ENCODE data around the gene NFXL1. TPM values are rescaled to one million over a fixed set of nuclear protein-coding genes. Genes with fewer than 3 reads are reported as not detected.

The NFXL1 gene
- total RNA-seq, 2 donors from 2014 or later = 9.9 to 14.6 TPM

GRCh38 chr4:47838445-47838844 is 75.9 kb downstream of the NFXL1 start:
- no peak for DNase-seq (ENCODE audit: low spot score)
- intact Hi-C loops (cut with DNase I) = no loop called here

DNA sequence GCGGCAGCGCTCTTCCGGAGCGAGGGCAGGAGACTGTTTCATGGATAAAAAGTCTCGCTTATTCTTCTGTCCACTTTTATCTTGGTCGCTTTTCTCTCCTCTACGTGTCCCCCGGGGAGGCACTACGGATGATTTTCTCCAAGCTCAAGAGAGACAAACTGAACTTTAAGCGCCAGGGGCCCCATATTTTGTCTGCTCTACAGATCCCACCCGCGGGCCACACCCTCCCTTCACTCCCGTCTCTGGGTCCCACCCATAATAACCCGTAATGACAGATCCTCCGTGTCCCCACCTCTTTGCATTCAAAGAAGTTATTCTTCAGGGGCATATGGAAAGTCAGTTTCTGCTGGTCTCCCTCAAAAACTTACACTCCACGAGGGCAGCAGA is 76.5 kb downstream of the NFXL1 start, which contains the start of gene CORIN:
Gene CORIN, minus strand, starts transcription at position 160 of the 387 bp plus-strand sequence. Its CDS starts 118 bp downstream, at position 42.
- no peak for DNase-seq (ENCODE audit: low spot score)
- intact Hi-C loops (cut with DNase I) = no loop called here

- intact Hi-C loops (cut with DNase I) = no loop called here
These were observed 77.1 kb downstream of the NFXL1 start for GRCh38 chr4:47837094-47837907.

DNA sequence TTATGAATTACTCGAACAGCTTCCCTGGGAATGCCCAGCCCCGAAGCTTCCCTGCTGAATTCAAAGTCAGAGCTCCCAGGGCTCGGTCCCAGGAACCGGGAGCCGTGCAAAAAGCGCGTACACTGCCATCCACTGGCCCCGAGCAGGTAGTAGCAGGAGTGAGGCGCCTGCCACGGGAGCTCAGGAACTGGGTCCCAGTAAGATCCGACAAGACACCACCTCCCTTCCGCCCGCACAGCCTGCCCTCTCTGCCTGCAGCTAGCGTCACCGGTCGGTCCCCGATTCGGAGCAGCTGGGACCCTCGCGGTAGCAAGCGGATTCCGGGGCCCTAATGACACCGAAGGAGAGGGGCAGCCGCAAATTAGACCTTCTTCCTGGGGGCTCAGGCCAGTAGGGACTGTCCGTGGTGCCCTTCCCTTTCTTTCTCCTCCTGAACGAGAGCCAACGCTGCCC is 77.7 kb downstream of the NFXL1 start:
- DNase-seq (ENCODE audit: low spot score) = peak; percentile 92
- intact Hi-C loops (cut with DNase I) = no loop called here

More at GRCh38 chr4:47837094-47837907, 77.1 kb downstream of the NFXL1 start:
- DNase-seq (ENCODE audit: low spot score) = peak; percentile 83

- intact Hi-C loops (cut with DNase I) = no loop called here
- DNase-seq (ENCODE audit: low spot score) = no peak
These were observed 78.9 kb downstream of the NFXL1 start for GRCh38 chr4:47835494-47835893.

GRCh38 chr4:47831026-47831679 is 83.2 kb downstream of the NFXL1 start:
- no peak for DNase-seq (ENCODE audit: low spot score)
- intact Hi-C loops (cut with DNase I) = no loop called here

DNA sequence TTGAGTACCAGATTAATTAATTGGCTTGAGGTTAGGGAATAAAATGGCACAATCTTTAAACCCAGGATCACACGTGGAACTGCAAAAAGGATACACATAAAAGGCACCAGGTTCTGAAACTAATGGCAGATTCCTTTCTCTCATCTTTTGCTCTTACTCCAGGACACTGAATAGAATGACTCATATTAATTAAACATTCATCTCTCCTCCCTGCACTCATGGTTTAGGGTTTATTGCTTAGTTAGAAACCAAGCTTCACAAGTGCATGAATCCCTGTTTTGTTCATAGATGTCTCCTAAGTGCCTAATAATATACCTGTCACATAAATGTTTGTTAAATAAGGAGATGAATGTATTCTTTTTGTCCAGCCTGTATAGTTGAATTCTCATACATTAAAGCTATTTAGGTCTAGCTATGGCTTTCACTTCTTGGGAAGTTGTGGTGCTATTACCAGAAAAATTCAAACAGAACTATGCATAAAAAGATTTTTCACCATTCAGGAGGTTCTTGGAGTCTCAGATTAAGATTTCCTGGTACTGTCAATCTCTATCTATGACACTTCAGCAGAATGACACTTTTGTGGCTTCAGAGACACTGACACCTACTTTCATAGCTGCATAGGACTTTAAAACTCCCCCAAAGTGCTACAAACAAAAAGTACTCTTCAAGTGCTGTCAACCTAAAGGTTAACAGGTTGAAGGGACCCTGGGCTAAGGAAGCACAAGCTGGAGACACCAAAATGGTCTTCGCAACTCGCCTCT is 83.9 kb downstream of the NFXL1 start:
- intact Hi-C loops (cut with DNase I) = no loop called here
- DNase-seq (ENCODE audit: low spot score) = no peak

GRCh38 chr4:47829438-47829837 is 84.9 kb downstream of the NFXL1 start:
- no peak for DNase-seq (ENCODE audit: low spot score)
- intact Hi-C loops (cut with DNase I) = no loop called here

DNA sequence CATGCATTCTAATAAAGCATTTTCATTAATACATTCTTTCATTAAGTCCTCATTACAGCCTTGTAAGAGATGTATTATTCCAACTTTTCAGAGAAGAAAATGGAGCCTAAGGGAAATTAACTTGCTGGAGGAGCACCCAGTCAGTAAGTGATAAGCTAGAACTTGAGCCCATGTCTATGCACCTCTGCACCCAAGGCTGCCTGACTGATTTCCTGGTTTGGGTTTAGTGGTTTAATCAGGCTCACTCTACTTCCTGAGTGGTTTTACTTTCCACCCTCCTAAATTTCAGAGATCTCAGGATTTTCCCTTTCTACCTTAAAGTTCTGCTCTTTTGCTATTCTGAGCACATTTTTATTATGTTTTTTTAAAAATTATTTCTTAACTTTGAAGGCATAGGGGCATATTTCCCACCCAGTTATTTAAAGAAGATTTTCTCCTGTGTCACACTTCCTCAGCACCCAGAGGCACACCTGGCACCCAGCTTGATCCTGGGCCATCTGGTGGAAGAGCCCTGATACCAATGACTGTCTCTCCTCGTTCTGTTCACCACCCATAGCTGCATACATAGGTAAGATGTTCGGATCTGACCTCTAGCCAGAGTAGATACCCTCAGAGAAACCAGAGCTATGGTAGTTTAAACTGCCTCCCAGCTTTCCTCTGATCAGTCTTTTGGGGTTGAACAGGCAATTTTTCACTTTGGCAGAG is 86.9 kb downstream of the NFXL1 start:
- intact Hi-C loops (cut with DNase I) = no loop called here
- no peak for DNase-seq (ENCODE audit: low spot score)

GRCh38 chr4:47824840-47825239 is 89.5 kb downstream of the NFXL1 start:
- intact Hi-C loops (cut with DNase I) = no loop called here
- DNase-seq (ENCODE audit: low spot score) = no peak

DNA sequence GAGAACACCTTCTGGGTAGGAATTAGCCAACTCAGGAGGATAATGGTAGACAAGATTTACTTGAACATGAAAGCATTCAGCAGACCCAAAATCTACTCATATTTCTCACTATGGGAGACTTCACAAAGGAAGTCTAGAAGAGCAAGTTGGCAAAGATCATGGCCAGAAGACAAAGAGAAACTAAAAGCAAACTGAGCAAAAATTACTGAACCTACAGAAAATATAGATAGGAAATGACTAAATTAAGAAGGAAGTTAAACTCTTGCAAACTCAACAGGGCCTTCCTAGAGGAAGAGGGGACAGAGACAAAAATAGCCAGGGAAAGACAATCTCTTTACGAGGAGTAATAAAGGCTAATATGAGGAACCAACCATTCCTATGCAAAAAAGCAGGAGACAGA is 95.2 kb downstream of the NFXL1 start:
- DNase-seq (ENCODE audit: low spot score) = no peak
- intact Hi-C loops (cut with DNase I) = no loop called here

DNA sequence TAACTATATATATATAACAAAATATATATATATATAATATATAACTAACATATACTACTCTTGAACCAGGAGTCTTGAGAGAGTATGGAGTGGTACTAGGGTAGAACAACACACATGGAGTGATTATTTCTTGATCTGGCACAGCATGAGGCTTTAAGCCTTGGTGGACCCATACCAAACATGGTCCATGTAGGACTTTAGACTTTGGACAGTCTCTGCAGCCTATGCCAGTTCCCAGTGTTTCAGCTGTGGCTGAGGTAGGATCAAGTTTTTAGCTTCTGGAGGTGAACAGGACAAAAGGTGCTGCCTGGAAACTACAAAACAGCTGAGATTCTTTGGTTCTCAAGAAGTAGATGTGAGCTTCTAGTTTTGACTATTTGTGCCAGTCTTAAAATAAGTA is 97.1 kb downstream of the NFXL1 start:
- intact Hi-C loops (cut with DNase I) = loop anchor here in 1 of 2 donors (2.0 kb wide), 1 partner anchor 38 kb away; no protein-coding TSS in a partner anchor
- no peak for DNase-seq (ENCODE audit: low spot score)

GRCh38 chr4:47816748-47817147 is 97.6 kb downstream of the NFXL1 start:
- DNase-seq (ENCODE audit: low spot score) = no peak
- intact Hi-C loops (cut with DNase I) = loop anchor here in 1 of 2 donors (2.0 kb wide), 1 partner anchor 38 kb away; no protein-coding TSS in a partner anchor

- DNase-seq (ENCODE audit: low spot score) = no peak
- intact Hi-C loops (cut with DNase I) = no loop called here
These were observed 99.6 kb downstream of the NFXL1 start for GRCh38 chr4:47814618-47815295.

GRCh38 chr4:47809654-47810203 is 104.7 kb downstream of the NFXL1 start:
- no peak for DNase-seq (ENCODE audit: low spot score)
- intact Hi-C loops (cut with DNase I) = no loop called here

DNA sequence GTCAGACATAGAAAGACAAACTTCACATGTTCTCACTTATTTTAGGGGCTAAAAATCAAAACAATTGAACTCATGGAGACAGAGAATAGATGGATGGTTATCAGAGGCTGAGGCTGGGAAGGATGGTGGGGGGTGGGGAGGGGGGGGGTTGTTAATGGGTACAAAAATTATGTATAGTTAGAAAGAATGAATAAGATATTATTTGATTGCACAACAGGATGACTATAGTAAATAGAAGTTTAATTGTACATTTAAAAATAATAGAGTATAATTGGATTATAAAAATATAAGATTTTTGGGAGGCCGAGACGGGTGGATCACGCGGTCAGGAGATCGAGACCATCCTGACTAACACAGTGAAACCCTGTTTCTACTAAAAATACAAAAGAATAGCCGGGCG is 109.8 kb downstream of the NFXL1 start:
- intact Hi-C loops (cut with DNase I) = no loop called here
- DNase-seq (ENCODE audit: low spot score) = no peak

- intact Hi-C loops (cut with DNase I) = no loop called here
- no peak for DNase-seq (ENCODE audit: low spot score)
These were observed 112.8 kb downstream of the NFXL1 start for GRCh38 chr4:47801481-47802002.

GRCh38 chr4:47798165-47798564 is 116.2 kb downstream of the NFXL1 start:
- no peak for DNase-seq (ENCODE audit: low spot score)
- intact Hi-C loops (cut with DNase I) = no loop called here
